ENCODE data around the gene HDAC2. TPM values are rescaled to one million over a fixed set of nuclear protein-coding genes. Genes with fewer than 3 reads are reported as not detected.
"Not testable (repeated sequence)": the region's sequence is repeated elsewhere in the genome, so short reads cannot be mapped to it uniquely, and the experiment has no call there.

HDAC2 gene
- total RNA-seq: 159 TPM

- peak; percentile 82 for DNase-seq
Observed at GRCh38 chr6:113970805-113971676, at the start of gene HDAC2. Gene HDAC2, minus strand, starts transcription at chr6:113971148. Its CDS starts 240 bp downstream, at chr6:113970908.

GRCh38 chr6:114020196-114020595 is 49.2 kb upstream of the HDAC2 start:
- DNase-seq: no peak

GRCh38 chr6:114017146-114017545 is 46.2 kb upstream of the HDAC2 start:
- not testable (repeated sequence) for DNase-seq

- DNase-seq: not testable (repeated sequence)
Observed at GRCh38 chr6:114014106-114014505, 43.2 kb upstream of the HDAC2 start.

GRCh38 chr6:114011486-114011885 is 40.5 kb upstream of the HDAC2 start:
- not testable (repeated sequence) for DNase-seq

- no peak for DNase-seq
Observed at GRCh38 chr6:114010540-114010939, 39.6 kb upstream of the HDAC2 start.

- DNase-seq: no peak
Observed at GRCh38 chr6:114009192-114009591, 38.2 kb upstream of the HDAC2 start.

- no peak for DNase-seq
Observed at GRCh38 chr6:114008331-114008730, 37.4 kb upstream of the HDAC2 start.

GRCh38 chr6:114007516-114007915 is 36.6 kb upstream of the HDAC2 start:
- DNase-seq: no peak

- no peak for DNase-seq
Observed at GRCh38 chr6:114001354-114001753, 30.4 kb upstream of the HDAC2 start.

- no peak for DNase-seq
Observed at GRCh38 chr6:114000069-114000468, 29.1 kb upstream of the HDAC2 start.

GRCh38 chr6:113999284-113999683 is 28.3 kb upstream of the HDAC2 start:
- DNase-seq: no peak

- DNase-seq: peak; percentile 5
Observed at GRCh38 chr6:113998811-113999210, 27.9 kb upstream of the HDAC2 start.

- no peak for DNase-seq
Observed at GRCh38 chr6:113997116-113997515, 26.2 kb upstream of the HDAC2 start.

GRCh38 chr6:113995634-113996033 is 24.7 kb upstream of the HDAC2 start:
- DNase-seq: peak; percentile 63

GRCh38 chr6:113994934-113995342 is 24.0 kb upstream of the HDAC2 start:
- peak; percentile 60 for DNase-seq

GRCh38 chr6:113989675-113990074 is 18.7 kb upstream of the HDAC2 start:
- no peak for DNase-seq

GRCh38 chr6:113982675-113983074 is 11.7 kb upstream of the HDAC2 start:
- not testable (repeated sequence) for DNase-seq

GRCh38 chr6:113982055-113982550 is 11.2 kb upstream of the HDAC2 start:
- DNase-seq: no peak

- DNase-seq: no peak
Observed at GRCh38 chr6:113980937-113981554, 10.1 kb upstream of the HDAC2 start.

GRCh38 chr6:113979937-113980336 is 9.0 kb upstream of the HDAC2 start:
- no peak for DNase-seq

GRCh38 chr6:113978084-113978675 is 7.2 kb upstream of the HDAC2 start:
- no peak for DNase-seq

GRCh38 chr6:113976806-113977205 is 5.9 kb upstream of the HDAC2 start:
- DNase-seq: no peak

Data from occipital lobe (tissue), 2 donors.